ENCODE results near the gene HNRNPM. TPM values are rescaled to one million over a fixed set of nuclear protein-coding genes. Genes with fewer than 3 reads are reported as not detected.
"Not testable (repeated sequence)": the region's sequence is repeated elsewhere in the genome, so short reads cannot be mapped to it uniquely, and the experiment has no call there.

The HNRNPM gene
- total and polyA plus RNA-seq, 7 donors = 62.8 to 224 (median 83.9) TPM

DNA sequence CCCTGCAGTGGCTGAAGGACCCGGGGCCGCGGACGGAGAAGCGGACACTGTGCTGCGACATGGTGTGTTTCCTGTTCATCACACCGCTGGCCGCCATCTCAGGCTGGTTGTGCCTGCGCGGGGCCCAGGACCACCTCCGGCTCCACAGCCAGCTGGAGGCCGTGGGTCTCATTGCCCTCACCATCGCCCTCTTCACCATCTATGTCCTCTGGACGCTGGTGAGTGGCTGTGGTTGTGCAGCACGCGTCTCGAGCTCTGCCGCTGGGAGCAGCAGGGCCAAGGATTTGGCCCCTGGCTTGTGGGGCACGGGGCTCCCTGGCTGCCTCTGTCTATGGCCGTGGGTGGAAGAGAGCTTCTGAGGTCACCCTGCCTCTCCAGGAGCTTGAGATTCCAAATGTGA lies 14.1 kb upstream of the HNRNPM start:
- Histone ChIP-seq H3K9me3 (no peaks in the 10 kb centered on the region), H3K27ac (no peak overlapping the region), H3K27me3 (no peaks in the 10 kb centered on the region), H3K4me1 (peaks cover 0 to 11% (median 4%) of the 10 kb centered on the region in 4 donors), H3K4me3 (no peak overlapping the region), H3K36me3 (peaks cover 0 to 61% (median 15%) of the 10 kb centered on the region in 4 donors)
- WGBS, 2 donors = 95 to 96% methylated on average over 20 of the region's 20 CpGs
- DNase-seq = no peak
- TF ChIP-seq, protein P1, sequence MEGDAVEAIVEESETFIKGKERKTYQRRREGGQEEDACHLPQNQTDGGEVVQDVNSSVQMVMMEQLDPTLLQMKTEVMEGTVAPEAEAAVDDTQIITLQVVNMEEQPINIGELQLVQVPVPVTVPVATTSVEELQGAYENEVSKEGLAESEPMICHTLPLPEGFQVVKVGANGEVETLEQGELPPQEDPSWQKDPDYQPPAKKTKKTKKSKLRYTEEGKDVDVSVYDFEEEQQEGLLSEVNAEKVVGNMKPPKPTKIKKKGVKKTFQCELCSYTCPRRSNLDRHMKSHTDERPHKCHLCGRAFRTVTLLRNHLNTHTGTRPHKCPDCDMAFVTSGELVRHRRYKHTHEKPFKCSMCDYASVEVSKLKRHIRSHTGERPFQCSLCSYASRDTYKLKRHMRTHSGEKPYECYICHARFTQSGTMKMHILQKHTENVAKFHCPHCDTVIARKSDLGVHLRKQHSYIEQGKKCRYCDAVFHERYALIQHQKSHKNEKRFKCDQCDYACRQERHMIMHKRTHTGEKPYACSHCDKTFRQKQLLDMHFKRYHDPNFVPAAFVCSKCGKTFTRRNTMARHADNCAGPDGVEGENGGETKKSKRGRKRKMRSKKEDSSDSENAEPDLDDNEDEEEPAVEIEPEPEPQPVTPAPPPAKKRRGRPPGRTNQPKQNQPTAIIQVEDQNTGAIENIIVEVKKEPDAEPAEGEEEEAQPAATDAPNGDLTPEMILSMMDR (IDR thresholded peaks at IDR 0.05) = no peak
- TF ChIP-seq POLR2AphosphoS5 (IDR thresholded peaks at IDR 0.05) = no peak
- TF ChIP-seq POLR2A (IDR thresholded peaks at IDR 0.05) = no peak
- TF ChIP-seq EP300 (IDR thresholded peaks at IDR 0.05) = no peak
- intact Hi-C loops (cut with DNase I) = no loop called here

GRCh38 chr19:8438236-8438635 lies 6.5 kb upstream of the HNRNPM start:
- no peaks in the 10 kb centered on the region for H3K27me3 ChIP-seq
- H3K4me1 ChIP-seq = peaks cover 0 to 11% (median 4%) of the 10 kb centered on the region in 4 donors
- TF ChIP-seq, protein P1 (IDR thresholded peaks at IDR 0.05) = no peak
- TF ChIP-seq EP300 (IDR thresholded peaks at IDR 0.05) (no peak), POLR2AphosphoS5 (IDR thresholded peaks at IDR 0.05) (no peak), POLR2A (IDR thresholded peaks at IDR 0.05) (no peak)
- H3K27ac ChIP-seq = no peak overlapping the region
- intact Hi-C loops (cut with DNase I) = no loop called here
- 97% methylated on average over 12 of the region's 12 CpGs for WGBS, 2 donors
- H3K4me3 ChIP-seq = no peak overlapping the region
- no peaks in the 10 kb centered on the region for H3K9me3 ChIP-seq
- H3K36me3 ChIP-seq = peaks cover 0 to 38% (median 19%) of the 10 kb centered on the region in 4 donors
- DNase-seq = no peak

GRCh38 chr19:8441725-8442544 lies 2.8 kb upstream of the HNRNPM start:
- Histone ChIP-seq H3K27ac (no peak overlapping the region), H3K9me3 (no peaks in the 10 kb centered on the region), H3K36me3 (peaks cover 0 to 35% (median 22%) of the 10 kb centered on the region in 4 donors), H3K4me3 (no peak overlapping the region), H3K4me1 (peaks cover 0 to 20% (median 15%) of the 10 kb centered on the region in 4 donors), H3K27me3 (no peaks in the 10 kb centered on the region)
- intact Hi-C loops (cut with DNase I) = no loop called here
- WGBS, 2 donors = 85 to 90% methylated on average over 6 of the region's 6 CpGs
- TF ChIP-seq POLR2A (IDR thresholded peaks at IDR 0.05) = no peak
- TF ChIP-seq, protein P1 (IDR thresholded peaks at IDR 0.05) = no peak
- no peak for TF ChIP-seq POLR2AphosphoS5 (IDR thresholded peaks at IDR 0.05)
- TF ChIP-seq EP300 (IDR thresholded peaks at IDR 0.05) = no peak
- no peak for DNase-seq

- intact Hi-C loops (cut with DNase I) = loop anchor here (2.0 kb wide), 2 partner anchors 31 to 71 kb away; partner anchors contain the start of genes MARCHF2 and ZNF414
- H3K27me3 ChIP-seq, H3K9me3 ChIP-seq: not testable (repeated sequence)
- Histone ChIP-seq H3K27ac (peak overlapping the region; percentile 96 to 98 (median 98)), H3K36me3 (peaks cover 0 to 19% (median 7%) of the 10 kb centered on the region in 4 donors), H3K4me3 (peak overlapping the region; percentile 86 to 99 (median 91)), H3K4me1 (peaks cover 0 to 42% (median 38%) of the 10 kb centered on the region in 4 donors)
- 20 to 30% methylated on average over 32 of the region's 32 CpGs for WGBS, 2 donors
- peak; percentile 50 for DNase-seq
Measured at GRCh38 chr19:8444140-8444676, 567 bp upstream of the HNRNPM start.

DNA sequence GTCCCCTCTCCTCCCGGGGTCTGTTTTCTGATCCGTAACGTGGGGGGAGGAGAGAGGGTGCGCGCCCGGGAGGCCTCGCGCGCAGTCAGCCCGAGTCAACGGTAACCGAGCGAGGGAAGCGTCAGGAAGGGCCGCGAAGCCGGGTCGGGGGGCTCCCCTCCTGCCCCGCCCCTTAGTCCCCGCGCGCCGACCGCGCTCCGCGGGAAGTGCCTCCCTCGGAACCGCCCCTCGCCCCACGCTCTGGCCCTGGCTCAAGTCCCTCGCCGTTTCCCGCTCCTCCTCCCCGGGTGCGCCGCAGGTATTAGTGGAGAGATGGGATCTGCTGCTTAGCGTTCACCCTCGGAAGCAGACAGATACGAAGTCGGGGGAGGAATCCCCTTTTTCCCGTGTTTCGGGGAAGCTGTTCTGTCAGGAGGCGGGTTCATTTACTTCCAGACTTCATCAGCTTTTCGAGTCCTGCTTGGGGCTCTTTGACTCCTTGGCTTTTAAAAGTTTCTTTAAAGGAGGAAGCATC lies 770 bp downstream of the HNRNPM start:
- Histone ChIP-seq H3K36me3 (peaks cover 0 to 7% (median 3%) of the 10 kb centered on the region in 4 donors), H3K9me3 (no peaks in the 10 kb centered on the region), H3K27me3 (no peaks in the 10 kb centered on the region), H3K4me3 (peak overlapping the region; percentile 86 to 99 (median 91)), H3K27ac (peak overlapping the region; percentile 96 to 98 (median 98)), H3K4me1 (peaks cover 0 to 52% (median 47%) of the 10 kb centered on the region in 4 donors)
- DNase-seq = peak; percentile 76
- intact Hi-C loops (cut with DNase I) = loop anchor here (2.0 kb wide), 2 partner anchors 33 to 69 kb away; partner anchors contain the start of genes MARCHF2 and ZNF414
- TF ChIP-seq POLR2AphosphoS5 (IDR thresholded peaks at IDR 0.05) = no peak
- TF ChIP-seq, protein P1 (IDR thresholded peaks at IDR 0.05) = no peak
- TF ChIP-seq POLR2A (IDR thresholded peaks at IDR 0.05) = no peak
- no peak for TF ChIP-seq EP300 (IDR thresholded peaks at IDR 0.05)
- WGBS, 2 donors = 0 to 1% methylated on average over 45 of the region's 45 CpGs
